ENCODE measurements around the gene ATOSA.

Gene ATOSA

DNA sequence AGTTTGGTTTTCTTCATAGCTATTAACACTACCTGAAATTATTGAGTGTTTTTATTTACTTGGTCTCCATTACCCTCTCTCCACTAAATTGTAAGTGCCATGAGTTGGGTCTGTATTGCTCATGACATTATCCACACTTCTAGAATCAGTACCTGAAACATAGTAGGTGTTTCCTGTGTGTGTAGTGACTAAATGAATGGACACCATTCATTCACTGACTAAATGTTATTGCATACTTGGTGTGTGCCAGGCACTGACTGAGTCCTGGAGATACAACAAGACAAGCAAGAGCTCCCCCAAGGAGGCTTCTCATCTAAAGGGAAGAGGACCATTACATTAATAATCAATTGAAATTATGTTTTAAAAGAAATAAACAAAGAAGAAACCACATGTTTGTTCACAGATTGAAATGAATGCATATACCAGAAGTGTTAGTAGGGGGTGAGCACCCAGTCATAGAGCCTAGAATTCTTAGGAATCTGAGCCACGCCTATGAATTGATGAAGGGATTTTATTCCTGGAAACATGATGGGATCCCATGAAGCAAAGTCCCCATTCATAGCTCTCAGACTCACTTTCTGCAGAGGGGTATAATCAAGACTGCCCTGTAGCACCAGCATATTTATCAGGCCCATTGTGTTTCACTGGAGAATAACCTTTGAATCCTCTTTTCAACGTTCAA is 31.7 kb upstream of the ATOSA start:
- no peaks in the 10 kb centered on the region for H4K20me1 ChIP-seq (ENCODE audit: control insufficient read depth, insufficient read depth, low read depth, low read length)
- H3K27ac ChIP-seq (ENCODE audit: low read depth, low read length): peak overlapping the region; percentile 81
- H3K4me1 ChIP-seq (ENCODE audit: control insufficient read depth, low read length): peaks cover 51% of the 10 kb centered on the region
- H3K9me2 ChIP-seq (replicated peaks; ENCODE audit: control insufficient read depth, low read length): no peaks in the 10 kb centered on the region
- H3K4me3 ChIP-seq (ENCODE audit: low read length): peak overlapping the region; percentile 85
- no peaks in the 10 kb centered on the region for H3K27me3 ChIP-seq (ENCODE audit: control insufficient read depth, low read length)
- peaks cover 23% of the 10 kb centered on the region for H3F3A ChIP-seq (ENCODE audit: control insufficient read depth, insufficient read depth)
- peaks cover 3% of the 10 kb centered on the region for H3K36me3 ChIP-seq (ENCODE audit: control insufficient read depth, low read length)
- no peak for TF ChIP-seq EZH2phosphoT487 (IDR thresholded peaks at IDR 0.05; ENCODE audit: borderline replicate concordance, low read length)
- TF ChIP-seq, protein P1, sequence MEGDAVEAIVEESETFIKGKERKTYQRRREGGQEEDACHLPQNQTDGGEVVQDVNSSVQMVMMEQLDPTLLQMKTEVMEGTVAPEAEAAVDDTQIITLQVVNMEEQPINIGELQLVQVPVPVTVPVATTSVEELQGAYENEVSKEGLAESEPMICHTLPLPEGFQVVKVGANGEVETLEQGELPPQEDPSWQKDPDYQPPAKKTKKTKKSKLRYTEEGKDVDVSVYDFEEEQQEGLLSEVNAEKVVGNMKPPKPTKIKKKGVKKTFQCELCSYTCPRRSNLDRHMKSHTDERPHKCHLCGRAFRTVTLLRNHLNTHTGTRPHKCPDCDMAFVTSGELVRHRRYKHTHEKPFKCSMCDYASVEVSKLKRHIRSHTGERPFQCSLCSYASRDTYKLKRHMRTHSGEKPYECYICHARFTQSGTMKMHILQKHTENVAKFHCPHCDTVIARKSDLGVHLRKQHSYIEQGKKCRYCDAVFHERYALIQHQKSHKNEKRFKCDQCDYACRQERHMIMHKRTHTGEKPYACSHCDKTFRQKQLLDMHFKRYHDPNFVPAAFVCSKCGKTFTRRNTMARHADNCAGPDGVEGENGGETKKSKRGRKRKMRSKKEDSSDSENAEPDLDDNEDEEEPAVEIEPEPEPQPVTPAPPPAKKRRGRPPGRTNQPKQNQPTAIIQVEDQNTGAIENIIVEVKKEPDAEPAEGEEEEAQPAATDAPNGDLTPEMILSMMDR (IDR thresholded peaks at IDR 0.05; ENCODE audit: low read depth, low read length, poor library complexity, severe bottlenecking): no peak
- no peaks in the 10 kb centered on the region for H3K9me3 ChIP-seq (ENCODE audit: control insufficient read depth, insufficient read depth, low read length)
- peaks cover 24% of the 10 kb centered on the region for H3K79me2 ChIP-seq (ENCODE audit: control insufficient read depth, low read length)
- H3K4me2 ChIP-seq (ENCODE audit: low read length): peak overlapping the region; percentile 75

DNA sequence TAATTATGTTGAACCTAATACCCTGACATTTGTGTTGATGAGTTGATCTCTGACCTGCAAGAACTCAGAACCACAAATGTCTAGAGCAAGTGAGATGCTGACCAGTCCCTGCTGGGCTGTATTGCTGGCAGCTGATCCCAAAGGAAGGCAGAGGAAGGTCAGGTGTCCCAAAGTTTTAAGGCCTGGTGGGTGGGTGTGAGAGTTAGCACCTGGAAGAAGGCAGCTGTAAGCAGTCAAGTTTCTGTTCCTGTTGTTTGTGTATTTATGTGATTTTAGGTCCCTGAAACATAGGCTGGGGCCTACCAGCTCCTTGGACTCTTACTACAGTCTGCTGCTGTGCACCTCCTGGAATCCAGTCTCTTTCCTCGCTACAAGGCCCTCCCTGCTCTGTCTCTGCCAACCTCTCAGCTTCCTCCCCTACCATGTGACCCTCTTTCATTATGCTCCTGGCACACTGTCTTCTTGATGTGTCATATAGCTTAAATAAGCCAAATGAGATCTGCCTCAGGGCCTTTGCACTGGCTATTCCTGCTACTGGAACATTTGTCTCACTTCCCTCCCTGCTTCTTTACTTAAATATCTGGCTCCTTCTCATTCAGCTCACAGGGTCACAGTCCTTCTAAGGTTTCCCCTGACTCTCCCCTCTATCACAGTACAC is 31.0 kb upstream of the ATOSA start:
- Histone ChIP-seq H3K9me2 (replicated peaks; ENCODE audit: control insufficient read depth, low read length) (no peaks in the 10 kb centered on the region), H3F3A (ENCODE audit: control insufficient read depth, insufficient read depth) (peaks cover 23% of the 10 kb centered on the region), H3K27ac (ENCODE audit: low read depth, low read length) (peak overlapping the region; percentile 81), H3K4me3 (ENCODE audit: low read length) (peak overlapping the region; percentile 85), H3K36me3 (ENCODE audit: control insufficient read depth, low read length) (peaks cover 3% of the 10 kb centered on the region), H4K20me1 (ENCODE audit: control insufficient read depth, insufficient read depth, low read depth, low read length) (no peaks in the 10 kb centered on the region), H3K4me1 (ENCODE audit: control insufficient read depth, low read length) (peaks cover 51% of the 10 kb centered on the region), H3K27me3 (ENCODE audit: control insufficient read depth, low read length) (no peaks in the 10 kb centered on the region), H3K9me3 (ENCODE audit: control insufficient read depth, insufficient read depth, low read length) (no peaks in the 10 kb centered on the region), H3K79me2 (ENCODE audit: control insufficient read depth, low read length) (peaks cover 24% of the 10 kb centered on the region), H3K4me2 (ENCODE audit: low read length) (peak overlapping the region; percentile 75)
- TF ChIP-seq, protein P1 (IDR thresholded peaks at IDR 0.05; ENCODE audit: low read depth, low read length, poor library complexity, severe bottlenecking): no peak
- TF ChIP-seq EZH2phosphoT487 (IDR thresholded peaks at IDR 0.05; ENCODE audit: borderline replicate concordance, low read length): no peak

DNA sequence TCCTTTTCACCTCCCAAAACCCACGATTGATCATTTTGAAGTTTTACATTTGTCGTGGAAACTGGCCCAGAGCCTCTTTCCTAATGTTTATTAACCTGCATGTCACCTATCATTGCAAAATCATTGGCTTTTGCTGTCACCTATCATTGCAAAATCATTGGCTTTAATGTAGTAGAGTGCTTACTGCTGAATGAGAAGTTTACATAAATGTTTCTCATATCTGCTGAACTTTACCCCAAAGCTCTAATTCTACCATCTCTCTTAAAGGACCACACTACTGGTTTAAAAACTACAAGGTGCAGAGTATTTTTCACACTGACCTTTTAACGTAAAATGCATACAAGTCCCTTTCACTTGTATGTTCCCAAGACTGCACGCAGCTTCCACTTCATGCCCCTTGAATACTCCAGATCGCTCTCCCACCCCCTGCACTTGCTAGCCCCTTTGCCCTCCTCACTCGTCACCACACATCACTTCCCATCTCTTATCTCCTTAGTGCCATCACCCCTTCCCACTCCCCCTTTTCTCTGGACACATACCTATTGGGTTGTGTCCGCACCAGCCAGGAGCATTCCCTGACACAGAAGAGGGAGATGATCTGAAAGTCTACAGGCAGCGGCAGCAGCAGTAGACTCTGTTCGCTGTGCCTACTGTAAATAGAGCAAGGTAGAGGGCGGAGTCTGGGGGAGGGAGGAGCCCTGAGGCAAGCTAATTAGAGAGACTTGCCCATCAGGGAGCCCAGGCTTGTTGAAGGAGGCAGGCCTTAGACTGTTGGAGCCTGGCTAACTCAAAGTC is 30.2 kb upstream of the ATOSA start:
- Histone ChIP-seq H3K9me3 (ENCODE audit: control insufficient read depth, insufficient read depth, low read length) (no peaks in the 10 kb centered on the region), H3K4me3 (ENCODE audit: low read length) (peak overlapping the region; percentile 85), H3K79me2 (ENCODE audit: control insufficient read depth, low read length) (peaks cover 24% of the 10 kb centered on the region), H3F3A (ENCODE audit: control insufficient read depth, insufficient read depth) (peaks cover 23% of the 10 kb centered on the region), H3K27ac (ENCODE audit: low read depth, low read length) (peak overlapping the region; percentile 81), H3K9me2 (replicated peaks; ENCODE audit: control insufficient read depth, low read length) (no peaks in the 10 kb centered on the region), H3K4me1 (ENCODE audit: control insufficient read depth, low read length) (peaks cover 51% of the 10 kb centered on the region), H4K20me1 (ENCODE audit: control insufficient read depth, insufficient read depth, low read depth, low read length) (no peaks in the 10 kb centered on the region), H3K27me3 (ENCODE audit: control insufficient read depth, low read length) (no peaks in the 10 kb centered on the region), H3K36me3 (ENCODE audit: control insufficient read depth, low read length) (peaks cover 3% of the 10 kb centered on the region), H3K4me2 (ENCODE audit: low read length) (peak overlapping the region; percentile 75)
- TF ChIP-seq, protein P1 (IDR thresholded peaks at IDR 0.05; ENCODE audit: low read depth, low read length, poor library complexity, severe bottlenecking): no peak
- no peak for TF ChIP-seq EZH2phosphoT487 (IDR thresholded peaks at IDR 0.05; ENCODE audit: borderline replicate concordance, low read length)

Data from DOHH2 (cell line).